Heart right ventricle (tissue), 16 donors: ENCODE measurements around the gene SAMD9. TPM values are rescaled to one million over a fixed set of nuclear protein-coding genes. Genes with fewer than 3 reads are reported as not detected.
"Not testable (repeated sequence)": the region's sequence is repeated elsewhere in the genome, so short reads cannot be mapped to it uniquely, and the experiment has no call there.

Source experiments
- ATAC-seq, 8 donors: fragments of 200-7000 bp; cut with Tn5 transposase; one replicate each; pipeline ENCODE4 v1.9.1; 2020; ENCODE audit warnings: mild to moderate bottlenecking in 8 of 8, moderate library complexity in 8 of 8, moderate number of reproducible peaks in 1 of 8
- DNase-seq, 2 donors: peaks; one replicate each; pipeline ENCODE4 v3.0.0-alpha.2; 2020
- H3K27ac ChIP-seq, 10 donors: fragments of 200-600 bp; sonication (generic) in 2 of 10; one replicate each; pipeline versions ENCODE4 v1.5.0 to v1.8.0; 2020 to 2022; ENCODE audit warnings: mild to moderate bottlenecking in 3 of 10
- H3K27me3 ChIP-seq, 7 donors: fragments of 200-600 bp; one replicate each; pipeline ENCODE4 v1.8.0; 2021 to 2022; ENCODE audit warnings: mild to moderate bottlenecking in 2 of 7
- H3K36me3 ChIP-seq, 9 donors: fragments of 200-600 bp; sonication (generic) in 1 of 9; one replicate each; pipeline versions ENCODE4 v1.5.0 to v1.8.0; 2020 to 2022; ENCODE audit warnings: mild to moderate bottlenecking in 2 of 9
- H3K4me1 ChIP-seq, 9 donors: fragments of 200-600 bp; sonication (generic) in 1 of 9; one replicate each; pipeline versions ENCODE4 v1.5.0 to v1.8.0; 2020 to 2022; ENCODE audit warnings: mild to moderate bottlenecking in 4 of 9
- H3K4me3 ChIP-seq, 10 donors: fragments of 200-600 bp; sonication (generic) in 2 of 10; one replicate each; pipeline versions ENCODE4 v1.5.0 to v1.8.0; 2020 to 2022; ENCODE audit warnings: mild to moderate bottlenecking in 7 of 10, moderate library complexity in 2 of 10
- H3K9me3 ChIP-seq, 11 donors: fragments of 200-600 bp in 10 of 11; sonication (generic) in 2 of 11; one replicate each; pipeline versions ENCODE4 v1.5.0 to v1.8.0; 2013 to 2022; ENCODE audit warnings: mild to moderate bottlenecking in 2 of 11, control low read depth in 1 of 11, moderate library complexity in 1 of 11
- CTCF ChIP-seq, 9 donors: fragments of 200-600 bp; sonication (generic) in 2 of 9; IDR thresholded peaks; one replicate each; pipeline versions ENCODE4 v1.5.0 to v1.8.0; 2021 to 2022; ENCODE audit warnings: antibody characterized with exemption in 9 of 9, mild to moderate bottlenecking in 5 of 9, moderate library complexity in 1 of 9
- WGBS, 2 donors: extraction: QIAGEN DNeasy Blood & Tissue Kit; methylation state at CpG; one replicate each; pipeline ENCODE4 v1.1.7; 2013; ENCODE audit warnings: inconsistent platforms in 1 of 2; 5-methylcytosine and 5-hydroxymethylcytosine counted together
- intact Hi-C, 10 donors: fragments of 100-400 bp; cut with DNase I; formaldehyde crosslinking; loops; one replicate each; pipeline versions ENCODE4 v1.11.1 to v1.14.2; 2022
- polyA plus RNA-seq, 2 donors: library from polyadenylated mRNA; stranded (reverse); fragments of 200-250 nt; gene quantifications; one replicate each; pipeline ENCODE4 v1.2.3, GENCODE V29; 2013
- total RNA-seq, 10 donors: library from RNA; stranded (reverse); fragmentation: NEBNext Ultra II Directional in 3 of 10; extraction: Animal tissue kit (Norgen Biotek cat#: 25700) in 3 of 10; gene quantifications; one replicate each; pipeline versions ENCODE4 v1.2.1 to v1.2.4, GENCODE V29; 2021 to 2023
- donor health status: Arrhythmogenic right ventricular cardiomyopathy.
- donor health status: ischemic (EF 13 %, LVEDD 7.1; RV severe dilation, severe dysfunction).
- donor health status: healthy with polysubstance abuse.
- donor health status: DM: no; HTN: yes; CAD: no.
- donor health status: DM: no; HTN: no; CAD: no.
- donor health status: ischemic (EF 25% LVEDD 6.9; RV normal size, moderate dysfunction).
- donor health status: ischemic (EF 25% LVEDD 5.7; RV mildly dilated, moderate dysfunction).
- donor health status: healthy.
- donor health status: DM: yes; HTN: yes; CAD: no.
- donor health status: Ischemic cardiomyopathy.
- donor health status: ischemic (EF 35%, LVEDD 5.7; RV mildly dilated, moderate dysfunction).
- donor health status: nonischemic (EF 11% LVEDD 7.7; RV severe dilation, severe dysfunction).
- donor health status: DM: yes; HTN: yes; CAD: no.
- donor health status: PGD.
- donor health status: ischemic (EF 29% LVEDD 5.4; RV normal size, mild dysfunction).
- donor health status: nonischemic (EF 23%, LVEDD 6.1; RV moderate dilation, normal function).

SAMD9 gene
- total and polyA plus RNA-seq, 12 donors: 1.1 to 6.2 (median 3.1) TPM

GRCh38 chr7:93060865-93061264 lies 56.9 kb downstream of the SAMD9 start:
- DNase-seq (no peak), ATAC-seq (no peak)
- Histone ChIP-seq H3K27me3 (peaks cover 0 to 7% (median 0%) of the 10 kb centered on the region in 7 donors), H3K4me1 (no peaks in the 10 kb centered on the region), H3K4me3 (no peak overlapping the region), H3K36me3 (no peaks in the 10 kb centered on the region), H3K27ac (no peak overlapping the region), H3K9me3 (peaks cover 0 to 12% (median 5%) of the 10 kb centered on the region in 11 donors)
- WGBS, 2 donors: 90 to 91% methylated on average over 5 of the region's 5 CpGs
- TF ChIP-seq CTCF (IDR thresholded peaks at IDR 0.05): no peak
- intact Hi-C loops: loop anchor here in 1 of 10 donors (5.0 kb wide), 1 partner anchor 194 kb away; no protein-coding TSS in a partner anchor

GRCh38 chr7:93060025-93060424 lies 57.8 kb downstream of the SAMD9 start:
- no peaks in the 10 kb centered on the region for H3K36me3 ChIP-seq
- H3K9me3 ChIP-seq: peaks cover 0 to 3% (median 0%) of the 10 kb centered on the region in 11 donors
- DNase-seq (no peak), ATAC-seq (no peak)
- peaks cover 0 to 7% (median 0%) of the 10 kb centered on the region in 7 donors for H3K27me3 ChIP-seq
- intact Hi-C loops: loop anchor here in 1 of 10 donors (5.0 kb wide), 1 partner anchor 193 kb away; no protein-coding TSS in a partner anchor
- H3K27ac ChIP-seq: no peak overlapping the region
- peaks cover 0 to 6% (median 0%) of the 10 kb centered on the region in 9 donors for H3K4me1 ChIP-seq
- WGBS, 2 donors: 81 to 83% methylated on average over 6 of the region's 6 CpGs
- no peak for TF ChIP-seq CTCF (IDR thresholded peaks at IDR 0.05)
- H3K4me3 ChIP-seq: no peak overlapping the region

- H3K27ac ChIP-seq, H3K9me3 ChIP-seq, ATAC-seq, H3K4me3 ChIP-seq, H3K27me3 ChIP-seq, DNase-seq, H3K36me3 ChIP-seq: not testable (repeated sequence)
- peaks cover 0 to 14% (median 0%) of the 10 kb centered on the region in 9 donors for H3K4me1 ChIP-seq
- 90 to 94% methylated on average over 1 of the region's 1 CpG for WGBS, 2 donors
- intact Hi-C loops: loop anchor here (5.0 to 10.0 kb wide), 8 partner anchors 82 to 632 kb away; no protein-coding TSS in a partner anchor
Measured at GRCh38 chr7:93056621-93057020, 61.2 kb downstream of the SAMD9 start.

- 2 to 5% methylated on average over 5 of the region's 5 CpGs for WGBS, 2 donors
- no peak overlapping the region for H3K27ac ChIP-seq
- H3K4me1 ChIP-seq: peaks cover 0 to 14% (median 0%) of the 10 kb centered on the region in 9 donors
- no peaks in the 10 kb centered on the region for H3K36me3 ChIP-seq
- H3K9me3 ChIP-seq: no peaks in the 10 kb centered on the region
- no peak for DNase-seq
- ATAC-seq: peak in 4 of 8 donors; percentile 33 to 58 (median 46)
- peaks cover 0 to 3% (median 0%) of the 10 kb centered on the region in 7 donors for H3K27me3 ChIP-seq
- H3K4me3 ChIP-seq: no peak overlapping the region
- TF ChIP-seq CTCF (IDR thresholded peaks at IDR 0.05): peak; percentile 56 to 90 (median 80)
- intact Hi-C loops: loop anchor here (2.0 to 10.0 kb wide), 10 partner anchors 81 to 631 kb away; no protein-coding TSS in a partner anchor
Measured at GRCh38 chr7:93055543-93056107, 62.2 kb downstream of the SAMD9 start.

DNA sequence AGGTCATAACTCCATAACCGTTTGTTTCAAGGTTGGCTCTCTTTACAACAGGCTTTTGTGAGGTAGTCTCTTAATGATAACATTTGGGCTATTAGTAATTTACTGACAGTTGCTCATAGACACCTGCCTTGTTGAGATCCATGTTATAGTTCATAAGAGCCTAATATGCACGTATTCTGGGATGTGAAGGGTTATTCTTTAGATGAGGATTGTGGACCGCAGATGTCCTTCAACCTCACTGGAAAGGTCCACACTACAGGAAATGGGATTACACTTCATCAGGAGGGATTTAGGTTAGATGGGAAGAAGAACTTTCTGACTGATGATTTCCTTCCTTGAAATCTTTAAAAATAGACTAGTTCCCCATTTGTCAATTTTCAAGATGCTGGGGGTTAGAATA lies 62.8 kb downstream of the SAMD9 start:
- Histone ChIP-seq H3K4me3 (no peak overlapping the region), H3K27me3 (peaks cover 0 to 3% (median 0%) of the 10 kb centered on the region in 7 donors), H3K4me1 (peaks cover 0 to 14% (median 0%) of the 10 kb centered on the region in 9 donors), H3K27ac (no peak overlapping the region), H3K9me3 (no peaks in the 10 kb centered on the region), H3K36me3 (no peaks in the 10 kb centered on the region)
- intact Hi-C loops: loop anchor here (2.0 to 10.0 kb wide), 11 partner anchors 80 to 630 kb away; partner anchors contain the start of gene CDK6 (in 1 of the 10)
- DNase-seq (no peak), ATAC-seq (no peak)
- 52 to 57% methylated on average over 3 of the region's 3 CpGs for whole genome bisulfite sequencing, 2 donors
- no peak for TF ChIP-seq CTCF (IDR thresholded peaks at IDR 0.05)
